HEK293T (cell line): Measurements from ENCODE around the gene GABRR3.

Source experiments
- CTCF ChIA-PET: fragments of 350-600 bp; formaldehyde crosslinking; extraction: SDS; loops from one replicate; lab custom pipeline; 2021; ENCODE audit warnings: antibody characterized with exemption, inconsistent platforms; lab: Yijun Ruan, JAX
- POLR2A ChIA-PET: fragments of 350-600 bp; formaldehyde crosslinking; extraction: SDS; loops from one replicate; lab custom pipeline; 2020; ENCODE audit warnings: antibody characterized with exemption, inconsistent platforms; lab: Yijun Ruan, JAX
- DNase-seq: peaks from one replicate; pipeline ENCODE4 v3.0.0; 2012; ENCODE audit warnings: mixed read lengths; ENCODE audit errors: extremely low spot score
- ARNT ChIP-seq: fragments of 450-650 bp; IDR thresholded peaks from 2 replicates; pipeline ENCODE4 v1.6.1; 2017; ENCODE audit warnings: mild to moderate bottlenecking
- BHLHE40 ChIP-seq: fragments of 450-650 bp; IDR thresholded peaks from 2 replicates; pipeline ENCODE4 v1.6.1; 2016; ENCODE audit warnings: mild to moderate bottlenecking, moderate library complexity, borderline replicate concordance
- CTBP1 ChIP-seq: fragments of 450-650 bp; IDR thresholded peaks from 2 replicates; pipeline ENCODE4 v1.6.1; 2016; ENCODE audit warnings: borderline replicate concordance
- ELF4 ChIP-seq: fragments of 450-650 bp; IDR thresholded peaks from 2 replicates; pipeline ENCODE4 v1.6.1; 2017; ENCODE audit warnings: antibody characterized with exemption
- FOXA1 ChIP-seq: fragments of 450-650 bp; IDR thresholded peaks from 2 replicates; pipeline ENCODE4 v1.6.1; 2016; ENCODE audit warnings: mild to moderate bottlenecking
- FOXK2 ChIP-seq: fragments of 450-650 bp; IDR thresholded peaks from 2 replicates; pipeline ENCODE4 v1.6.1; 2016; ENCODE audit warnings: mild to moderate bottlenecking
- FOXM1 ChIP-seq: fragments of 450-650 bp; IDR thresholded peaks from 2 replicates; pipeline ENCODE4 v1.6.1; 2017; ENCODE audit warnings: mild to moderate bottlenecking, borderline replicate concordance
- HDGF ChIP-seq: fragments of 450-650 bp; IDR thresholded peaks from 2 replicates; pipeline ENCODE4 v1.6.1; 2017; ENCODE audit warnings: antibody characterized with exemption, borderline replicate concordance
- L3MBTL2 ChIP-seq: fragments of 450-650 bp; conservative IDR thresholded peaks from 2 replicates; pipeline ENCODE4 v1.6.1; 2016; ENCODE audit warnings: mild to moderate bottlenecking
- LEF1 ChIP-seq: fragments of 450-650 bp; IDR thresholded peaks from 2 replicates; pipeline ENCODE4 v1.6.1; 2017; ENCODE audit warnings: mild to moderate bottlenecking, borderline replicate concordance
- NFRKB ChIP-seq: fragments of 450-650 bp; IDR thresholded peaks from 2 replicates; pipeline ENCODE4 v1.6.1; 2016; ENCODE audit warnings: mild to moderate bottlenecking, moderate library complexity
- SP1 ChIP-seq: fragments of 450-650 bp; IDR thresholded peaks from 2 replicates; pipeline ENCODE4 v1.6.1; 2017
- SUZ12 ChIP-seq: fragments of 450-650 bp; IDR thresholded peaks from 2 replicates; pipeline ENCODE4 v1.6.1; 2016; ENCODE audit warnings: mild to moderate bottlenecking
- TARDBP ChIP-seq: fragments of 450-650 bp; IDR thresholded peaks from 2 replicates; pipeline ENCODE4 v1.6.1; 2016
- ZNF384 ChIP-seq: fragments of 450-650 bp; IDR thresholded peaks from 2 replicates; pipeline ENCODE4 v1.6.1; 2016
- TF ChIP-seq, protein P1 (sequence below): fragments of 450-650 bp; IDR thresholded peaks from 2 replicates; pipeline ENCODE4 v1.6.1; 2016

GABRR3 gene

DNA sequence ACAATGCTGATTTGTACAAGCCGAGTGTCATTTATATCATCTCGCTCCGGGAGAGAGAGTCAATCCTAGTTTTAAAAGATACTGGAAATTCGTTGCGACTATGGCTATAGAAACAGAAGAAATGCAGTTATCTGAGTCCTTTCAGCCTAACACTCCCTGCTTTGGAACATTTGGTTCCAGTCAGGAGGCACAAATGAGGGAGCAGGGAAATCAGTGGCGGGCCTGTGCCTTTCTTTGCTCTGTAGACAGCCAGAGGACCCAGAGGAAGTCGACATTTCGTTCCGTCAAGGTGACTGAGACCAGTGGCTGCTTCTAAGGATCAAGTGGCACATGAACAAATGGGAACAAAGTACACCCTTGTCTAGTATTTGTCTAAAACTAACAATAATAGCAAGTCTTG is 62.1 kb downstream of the GABRR3 start:
- no peak for DNase-seq
- CTCF ChIA-PET: no interaction called here
- POLR2A ChIA-PET: no interaction called here
- TF ChIP-seq SUZ12 (no peak), BHLHE40 (no peak), TARDBP (no peak), ARNT (no peak), HDGF (no peak), FOXM1 (no peak), CTBP1 (no peak)

DNA sequence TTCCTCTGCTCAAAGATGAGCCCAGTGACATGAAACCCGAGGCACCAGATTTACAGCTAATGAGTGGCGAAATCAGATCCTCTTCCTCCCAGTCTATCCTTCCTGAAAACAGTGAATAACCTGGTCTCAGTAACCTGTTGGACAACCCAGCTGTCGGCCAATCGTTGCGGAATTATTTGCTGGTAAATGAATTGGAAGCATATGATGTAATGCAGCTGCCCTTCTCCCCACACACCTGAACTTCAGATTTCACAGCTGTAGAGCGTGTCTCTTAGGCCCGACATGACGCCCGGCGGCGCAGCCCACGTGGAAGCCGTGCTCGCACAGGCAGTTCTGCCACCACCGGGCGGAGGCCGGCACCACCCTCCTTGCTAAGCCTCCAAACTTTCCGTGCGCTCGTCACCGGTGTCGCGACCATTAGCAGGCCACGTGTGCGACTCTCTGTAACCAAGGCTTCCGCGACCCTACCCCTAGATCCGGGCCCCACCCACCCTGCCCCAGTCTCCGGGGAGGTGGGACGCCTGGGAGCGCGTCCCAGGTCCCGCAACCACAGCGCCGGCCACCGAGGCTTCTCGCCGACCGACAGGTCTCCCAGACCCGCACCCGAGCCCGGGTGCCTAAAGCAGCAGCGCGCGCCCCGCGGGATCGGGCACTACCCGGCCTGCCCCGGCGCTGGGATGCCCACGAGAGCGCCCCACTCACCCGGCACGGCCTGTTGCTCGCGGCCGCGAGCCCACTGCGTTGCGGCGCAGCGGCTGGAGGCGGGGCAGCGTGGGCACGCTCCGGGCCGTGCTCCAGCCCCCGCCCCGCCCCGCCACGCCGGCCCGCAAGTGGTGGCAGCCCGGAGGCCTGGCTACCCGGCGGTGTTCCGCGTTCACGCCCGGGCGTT is 63.2 kb downstream of the GABRR3 start, which contains the start of gene RIOX2:
Gene RIOX2 (minus strand): TSS at position 753 of the 889 bp plus-strand sequence. CDS start 4,838 bp downstream, outside the sequence.
- DNase-seq: peak; percentile 76
- CTCF ChIA-PET: interaction anchor here (0.9 kb wide), 1 partner anchor 178 kb away, joined by 3 read pairs; no protein-coding TSS in a partner anchor
- TF ChIP-seq L3MBTL2 (peak; percentile 92), ARNT (no peak), FOXM1 (peak; percentile 39; the same call in 1 of the 2 replicates)
- POLR2A ChIA-PET: interaction anchor here (1.0 to 1.3 kb wide), 2 partner anchors 17 to 50 kb away, joined by 3 read pairs; no protein-coding TSS in a partner anchor

DNA sequence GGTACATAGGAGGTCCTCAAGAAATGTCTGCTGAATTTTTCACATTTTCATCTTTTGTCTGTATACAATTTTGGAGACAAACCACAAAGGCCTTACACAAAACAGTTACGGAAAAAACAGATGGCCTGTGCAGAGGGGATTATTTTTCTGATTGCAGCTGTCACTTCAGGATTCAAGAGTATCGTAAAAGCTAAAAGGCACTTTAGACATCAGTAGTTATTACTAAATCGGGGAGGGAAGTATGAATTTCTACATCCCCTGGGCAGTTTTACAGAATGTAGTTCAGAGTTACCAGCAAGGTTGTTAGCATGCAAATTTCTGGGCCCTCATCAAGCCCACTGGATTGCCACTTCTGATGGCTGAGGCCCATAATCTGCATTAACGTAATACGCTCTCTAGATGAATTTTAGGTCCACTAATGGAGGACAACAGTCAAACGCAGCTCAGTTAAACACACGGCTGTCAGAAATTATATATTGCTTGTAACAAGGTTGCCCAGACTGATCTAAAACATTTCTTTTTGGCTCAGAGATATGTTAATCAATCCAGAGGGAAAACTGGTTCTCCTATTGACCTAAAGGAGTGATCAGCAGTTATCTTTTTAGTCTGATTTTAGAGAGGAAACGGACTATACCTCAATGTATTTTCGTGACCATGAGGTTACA is 64.0 kb downstream of the GABRR3 start:
- CTCF ChIA-PET: interaction anchor here (0.9 kb wide), 1 partner anchor 177 kb away, joined by 3 read pairs; no protein-coding TSS in a partner anchor
- POLR2A ChIA-PET: interaction anchor here (1.0 to 1.3 kb wide), 2 partner anchors 17 to 51 kb away, joined by 3 read pairs; no protein-coding TSS in a partner anchor
- TF ChIP-seq, protein P1, sequence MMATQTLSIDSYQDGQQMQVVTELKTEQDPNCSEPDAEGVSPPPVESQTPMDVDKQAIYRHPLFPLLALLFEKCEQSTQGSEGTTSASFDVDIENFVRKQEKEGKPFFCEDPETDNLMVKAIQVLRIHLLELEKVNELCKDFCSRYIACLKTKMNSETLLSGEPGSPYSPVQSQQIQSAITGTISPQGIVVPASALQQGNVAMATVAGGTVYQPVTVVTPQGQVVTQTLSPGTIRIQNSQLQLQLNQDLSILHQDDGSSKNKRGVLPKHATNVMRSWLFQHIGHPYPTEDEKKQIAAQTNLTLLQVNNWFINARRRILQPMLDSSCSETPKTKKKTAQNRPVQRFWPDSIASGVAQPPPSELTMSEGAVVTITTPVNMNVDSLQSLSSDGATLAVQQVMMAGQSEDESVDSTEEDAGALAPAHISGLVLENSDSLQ: peak; percentile 7
- TF ChIP-seq FOXA1: no peak
- DNase-seq: no peak

DNA sequence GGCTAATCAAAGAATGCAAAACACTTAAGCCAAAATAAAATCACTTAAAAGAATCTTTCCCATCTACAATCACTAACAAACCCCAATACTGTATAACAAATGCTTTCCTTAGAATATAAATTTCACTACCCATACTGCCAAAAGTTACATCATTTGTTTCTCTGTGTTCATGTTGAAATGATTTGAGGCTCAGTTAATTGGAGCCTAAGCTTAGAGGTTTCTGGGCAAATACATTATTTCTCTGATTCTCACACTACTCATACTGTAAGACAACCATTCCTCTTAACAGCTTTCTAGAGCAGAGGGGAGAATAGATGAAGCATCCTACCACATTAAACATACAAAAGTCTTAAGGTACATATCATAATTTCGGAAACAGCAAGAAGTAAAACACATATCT is 65.0 kb downstream of the GABRR3 start:
- POLR2A ChIA-PET: no interaction called here
- TF ChIP-seq BHLHE40: no peak
- no peak for TF ChIP-seq FOXK2
- no peak for TF ChIP-seq FOXM1
- no peak for TF ChIP-seq ELF4
- TF ChIP-seq SUZ12: no peak
- TF ChIP-seq, protein P1: no peak
- TF ChIP-seq SP1: no peak
- TF ChIP-seq LEF1: no peak
- TF ChIP-seq ARNT: no peak
- no peak for TF ChIP-seq FOXA1
- TF ChIP-seq NFRKB: no peak
- TF ChIP-seq HDGF: no peak
- no peak for TF ChIP-seq TARDBP
- TF ChIP-seq ZNF384: no peak
- no peak for TF ChIP-seq L3MBTL2
- no peak for TF ChIP-seq CTBP1
- DNase-seq: no peak
- CTCF ChIA-PET: no interaction called here

DNA sequence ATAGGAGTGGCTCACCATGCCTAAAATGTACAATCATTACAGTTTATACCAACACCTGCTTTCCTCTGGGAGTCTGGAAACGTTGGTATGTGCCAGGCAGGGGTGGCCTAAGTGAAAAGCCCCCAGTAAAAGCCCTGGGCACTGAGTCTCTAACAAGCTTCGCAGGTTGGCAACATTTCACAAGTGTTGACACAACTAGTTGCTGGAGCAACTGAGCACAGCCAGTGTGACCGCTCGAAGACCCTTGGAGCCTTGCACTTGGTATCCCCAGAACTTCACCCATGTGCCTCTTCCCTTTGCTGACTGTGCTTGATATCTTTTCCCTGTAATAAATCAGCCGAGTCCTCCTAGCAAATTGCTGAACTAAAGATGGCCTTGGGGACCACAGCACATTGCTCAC is 65.6 kb downstream of the GABRR3 start:
- CTCF ChIA-PET: no interaction called here
- POLR2A ChIA-PET: no interaction called here
- no peak for DNase-seq
- TF ChIP-seq FOXK2 (no peak), TARDBP (no peak), LEF1 (no peak), L3MBTL2 (no peak), ARNT (no peak), SP1 (no peak), BHLHE40 (no peak), SUZ12 (no peak), FOXA1 (no peak), FOXM1 (no peak), ELF4 (no peak)
- TF ChIP-seq, protein P1: no peak

DNA sequence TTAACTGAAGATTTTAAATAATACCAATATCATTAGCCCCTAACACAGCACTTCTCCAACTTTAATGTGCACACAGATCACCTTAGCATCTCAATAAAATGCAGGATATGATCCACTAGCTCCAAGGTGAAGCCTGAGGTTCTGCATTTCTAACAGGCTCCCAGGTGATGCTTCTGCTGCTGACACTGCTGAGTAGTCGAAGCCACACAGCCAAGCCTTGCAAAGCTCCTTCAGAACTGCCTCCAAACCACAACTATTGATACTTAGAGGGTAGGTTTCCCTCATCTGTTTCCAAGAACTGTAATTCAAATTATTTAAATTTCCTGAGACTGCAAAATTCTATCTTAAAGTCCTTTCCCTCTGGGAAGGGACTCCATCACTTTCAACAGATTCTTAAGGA is 66.7 kb downstream of the GABRR3 start:
- ChIA-PET POLR2A (no interaction called here), CTCF (interaction anchor here (1.2 kb wide), 1 partner anchor 55 kb away, joined by 6 read pairs; no protein-coding TSS in a partner anchor)
- no peak for DNase-seq
- TF ChIP-seq ARNT: no peak
- no peak for TF ChIP-seq SP1
- no peak for TF ChIP-seq FOXM1
- TF ChIP-seq, protein P1: no peak
- no peak for TF ChIP-seq ELF4
- no peak for TF ChIP-seq L3MBTL2
- TF ChIP-seq TARDBP: no peak
- TF ChIP-seq ZNF384: no peak
- TF ChIP-seq NFRKB: no peak
- TF ChIP-seq HDGF: no peak
- TF ChIP-seq CTBP1: no peak
- TF ChIP-seq BHLHE40: no peak
- TF ChIP-seq FOXA1: no peak
- TF ChIP-seq LEF1: no peak
- no peak for TF ChIP-seq FOXK2
- TF ChIP-seq SUZ12: no peak
